ENCODE measurements around the gene CD84.

The CD84 gene

GRCh38 chr1:160615660-160616059 lies 36.4 kb upstream of the CD84 start:
- TF ChIP-seq CTCF (IDR thresholded peaks at IDR 0.05; ENCODE audit: low read depth, low read length, poor library complexity, severe bottlenecking), result no peak
- TF ChIP-seq EZH2phosphoT487 (IDR thresholded peaks at IDR 0.05; ENCODE audit: borderline replicate concordance, low read length), result no peak
- Histone ChIP-seq H4K20me1 (ENCODE audit: control insufficient read depth, insufficient read depth, low read depth, low read length) (no peaks in the 10 kb centered on the region), H3F3A (ENCODE audit: control insufficient read depth, insufficient read depth) (no peaks in the 10 kb centered on the region), H3K4me1 (ENCODE audit: control insufficient read depth, low read length) (peaks cover 2% of the 10 kb centered on the region), H3K4me3 (ENCODE audit: low read length) (no peak overlapping the region), H3K36me3 (ENCODE audit: control insufficient read depth, low read length) (no peaks in the 10 kb centered on the region), H3K9me3 (ENCODE audit: control insufficient read depth, insufficient read depth, low read length) (no peaks in the 10 kb centered on the region), H3K27ac (ENCODE audit: low read depth, low read length) (no peak overlapping the region), H3K4me2 (ENCODE audit: low read length) (no peak overlapping the region), H3K27me3 (ENCODE audit: control insufficient read depth, low read length) (no peaks in the 10 kb centered on the region), H3K79me2 (ENCODE audit: control insufficient read depth, low read length) (no peaks in the 10 kb centered on the region), H3K9me2 (replicated peaks; ENCODE audit: control insufficient read depth, low read length) (no peaks in the 10 kb centered on the region)

- Histone ChIP-seq H3K9me3 (ENCODE audit: control insufficient read depth, insufficient read depth, low read length) (no peaks in the 10 kb centered on the region), H4K20me1 (ENCODE audit: control insufficient read depth, insufficient read depth, low read depth, low read length) (no peaks in the 10 kb centered on the region), H3K9me2 (replicated peaks; ENCODE audit: control insufficient read depth, low read length) (no peaks in the 10 kb centered on the region), H3K36me3 (ENCODE audit: control insufficient read depth, low read length) (no peaks in the 10 kb centered on the region), H3K4me2 (ENCODE audit: low read length) (no peak overlapping the region), H3K4me3 (ENCODE audit: low read length) (no peak overlapping the region), H3F3A (ENCODE audit: control insufficient read depth, insufficient read depth) (no peaks in the 10 kb centered on the region), H3K79me2 (ENCODE audit: control insufficient read depth, low read length) (no peaks in the 10 kb centered on the region), H3K27ac (ENCODE audit: low read depth, low read length) (no peak overlapping the region), H3K4me1 (ENCODE audit: control insufficient read depth, low read length) (peaks cover 8% of the 10 kb centered on the region), H3K27me3 (ENCODE audit: control insufficient read depth, low read length) (no peaks in the 10 kb centered on the region)
- TF ChIP-seq EZH2phosphoT487 (IDR thresholded peaks at IDR 0.05; ENCODE audit: borderline replicate concordance, low read length), result no peak
- no peak for TF ChIP-seq CTCF (IDR thresholded peaks at IDR 0.05; ENCODE audit: low read depth, low read length, poor library complexity, severe bottlenecking)
Observed at GRCh38 chr1:160614410-160614809, 35.1 kb upstream of the CD84 start.

- Histone ChIP-seq H3K4me2 (ENCODE audit: low read length) (no peak overlapping the region), H3K9me3 (ENCODE audit: control insufficient read depth, insufficient read depth, low read length) (no peaks in the 10 kb centered on the region), H3K4me3 (ENCODE audit: low read length) (no peak overlapping the region), H3K4me1 (ENCODE audit: control insufficient read depth, low read length) (peaks cover 13% of the 10 kb centered on the region), H3K27me3 (ENCODE audit: control insufficient read depth, low read length) (no peaks in the 10 kb centered on the region), H3K27ac (ENCODE audit: low read depth, low read length) (no peak overlapping the region), H3K79me2 (ENCODE audit: control insufficient read depth, low read length) (no peaks in the 10 kb centered on the region), H3K9me2 (replicated peaks; ENCODE audit: control insufficient read depth, low read length) (no peaks in the 10 kb centered on the region), H3K36me3 (ENCODE audit: control insufficient read depth, low read length) (no peaks in the 10 kb centered on the region), H4K20me1 (ENCODE audit: control insufficient read depth, insufficient read depth, low read depth, low read length) (no peaks in the 10 kb centered on the region), H3F3A (ENCODE audit: control insufficient read depth, insufficient read depth) (no peaks in the 10 kb centered on the region)
- TF ChIP-seq EZH2phosphoT487 (IDR thresholded peaks at IDR 0.05; ENCODE audit: borderline replicate concordance, low read length), result no peak
- no peak for TF ChIP-seq CTCF (IDR thresholded peaks at IDR 0.05; ENCODE audit: low read depth, low read length, poor library complexity, severe bottlenecking)
Observed at GRCh38 chr1:160612613-160613218, 33.4 kb upstream of the CD84 start.

Data from DOHH2 (cell line).